Breast epithelium (tissue), 3 donors: ENCODE data around the gene DDC.

Source experiments
- CTCF ChIP-seq, 3 donors: fragments of 450-650 bp; IDR thresholded peaks; one replicate each; pipeline ENCODE4 v1.5.1; 2016 to 2017; ENCODE audit warnings: antibody characterized with exemption in 3 of 3, mild to moderate bottlenecking in 3 of 3, moderate library complexity in 3 of 3
- POLR2A ChIP-seq: fragments of 450-650 bp; IDR thresholded peaks from one replicate; pipeline ENCODE4 v1.6.1; 2016; ENCODE audit warnings: antibody characterized with exemption, mild to moderate bottlenecking, moderate library complexity

- TF ChIP-seq CTCF (IDR thresholded peaks at IDR 0.05) (no peak), POLR2A (no peak)
Measured at GRCh38 chr7:50588937-50589336, 23.7 kb upstream of the DDC start.
